Measurements from ENCODE around the gene FCRL5.
"Not testable (repeated sequence)": the region's sequence is repeated elsewhere in the genome, so short reads cannot be mapped to it uniquely, and the experiment has no call there.

Gene FCRL5

GRCh38 chr1:157577420-157577819 is 25.1 kb upstream of the FCRL5 start:
- no peaks in the 10 kb centered on the region for H3K27me3 ChIP-seq (ENCODE audit: control insufficient read depth in 5 of 5, insufficient read depth in 4 of 5, low read length in 5 of 5)
- H3K4me1 ChIP-seq (ENCODE audit: control insufficient read depth in 5 of 5, insufficient read depth in 5 of 5, low read length in 5 of 5): no peaks in the 10 kb centered on the region
- no peak overlapping the region for H3K9ac ChIP-seq (ENCODE audit: low read length in 5 of 5)
- no peaks in the 10 kb centered on the region for H3K9me3 ChIP-seq (ENCODE audit: control insufficient read depth in 5 of 5, low read length in 5 of 5)
- H3K4me3 ChIP-seq (ENCODE audit: low read depth in 1 of 5, low read length in 5 of 5): no peak overlapping the region
- no peak overlapping the region for H3K27ac ChIP-seq (ENCODE audit: low read depth, low read length)
- H3K36me3 ChIP-seq (ENCODE audit: control insufficient read depth in 5 of 5, insufficient read depth in 5 of 5, low read length in 5 of 5): no peaks in the 10 kb centered on the region

- H3K4me1 ChIP-seq (ENCODE audit: control insufficient read depth in 5 of 5, insufficient read depth in 5 of 5, low read length in 5 of 5): no peaks in the 10 kb centered on the region
- no peak overlapping the region for H3K9ac ChIP-seq (ENCODE audit: low read length in 5 of 5)
- no peaks in the 10 kb centered on the region for H3K36me3 ChIP-seq (ENCODE audit: control insufficient read depth in 5 of 5, insufficient read depth in 5 of 5, low read length in 5 of 5)
Measured at GRCh38 chr1:157575744-157576143, 23.4 kb upstream of the FCRL5 start.

DNA sequence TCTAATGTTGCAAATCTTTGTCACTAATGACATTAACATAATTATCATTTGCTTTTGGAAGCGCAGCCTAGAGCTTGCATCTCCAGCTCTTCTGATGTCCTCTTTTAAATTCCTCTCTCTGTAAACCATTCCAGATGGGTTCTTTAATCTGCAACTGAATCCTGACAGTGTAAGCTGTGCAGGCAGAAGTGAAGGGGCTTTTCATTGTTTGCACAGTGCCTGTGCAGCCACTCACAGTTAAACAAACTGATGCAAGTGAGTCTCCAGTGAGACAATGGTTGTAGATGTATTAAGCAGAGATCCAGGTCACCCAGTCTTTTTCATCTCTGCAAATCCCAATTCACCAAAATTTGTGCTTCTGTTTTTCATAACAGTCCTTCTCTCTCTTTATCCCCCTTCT is 22.5 kb upstream of the FCRL5 start:
- H3K36me3 ChIP-seq (ENCODE audit: control insufficient read depth in 5 of 5, insufficient read depth in 5 of 5, low read length in 5 of 5): no peaks in the 10 kb centered on the region
- H3K4me1 ChIP-seq (ENCODE audit: control insufficient read depth in 5 of 5, insufficient read depth in 5 of 5, low read length in 5 of 5): no peaks in the 10 kb centered on the region
- no peak overlapping the region for H3K27ac ChIP-seq (ENCODE audit: low read depth, low read length)
- no peak overlapping the region for H3K9ac ChIP-seq (ENCODE audit: low read length in 5 of 5)
- no peaks in the 10 kb centered on the region for H3K9me3 ChIP-seq (ENCODE audit: control insufficient read depth in 5 of 5, low read length in 5 of 5)
- no peaks in the 10 kb centered on the region for H3K27me3 ChIP-seq (ENCODE audit: control insufficient read depth in 5 of 5, insufficient read depth in 4 of 5, low read length in 5 of 5)
- H3K4me3 ChIP-seq (ENCODE audit: low read depth in 1 of 5, low read length in 5 of 5): no peak overlapping the region

More at GRCh38 chr1:157575744-157576143, 23.4 kb upstream of the FCRL5 start:
- no peak overlapping the region for H3K27ac ChIP-seq (ENCODE audit: low read depth, low read length)
- H3K4me3 ChIP-seq (ENCODE audit: low read depth in 1 of 5, low read length in 5 of 5): no peak overlapping the region
- no peaks in the 10 kb centered on the region for H3K27me3 ChIP-seq (ENCODE audit: control insufficient read depth in 5 of 5, insufficient read depth in 4 of 5, low read length in 5 of 5)
- H3K9me3 ChIP-seq (ENCODE audit: control insufficient read depth in 5 of 5, low read length in 5 of 5): no peaks in the 10 kb centered on the region

- H3K27me3 ChIP-seq (ENCODE audit: control insufficient read depth in 5 of 5, insufficient read depth in 4 of 5, low read length in 5 of 5): peaks cover 0 to 3% (median 0%) of the 10 kb centered on the region in 5 donors
- no peaks in the 10 kb centered on the region for H3K9me3 ChIP-seq (ENCODE audit: control insufficient read depth in 5 of 5, low read length in 5 of 5)
- H3K4me3 ChIP-seq (ENCODE audit: low read depth in 1 of 5, low read length in 5 of 5): no peak overlapping the region
- H3K36me3 ChIP-seq (ENCODE audit: control insufficient read depth in 5 of 5, insufficient read depth in 5 of 5, low read length in 5 of 5): no peaks in the 10 kb centered on the region
- no peaks in the 10 kb centered on the region for H3K4me1 ChIP-seq (ENCODE audit: control insufficient read depth in 5 of 5, insufficient read depth in 5 of 5, low read length in 5 of 5)
- H3K9ac ChIP-seq (ENCODE audit: low read length in 5 of 5): no peak overlapping the region
- H3K27ac ChIP-seq (ENCODE audit: low read depth, low read length): no peak overlapping the region
Measured at GRCh38 chr1:157566484-157567300, 14.4 kb upstream of the FCRL5 start.

GRCh38 chr1:157562515-157562914 is 10.2 kb upstream of the FCRL5 start:
- no peak overlapping the region for H3K27ac ChIP-seq (ENCODE audit: low read depth, low read length)
- peaks cover 0 to 2% (median 0%) of the 10 kb centered on the region in 5 donors for H3K27me3 ChIP-seq (ENCODE audit: control insufficient read depth in 5 of 5, insufficient read depth in 4 of 5, low read length in 5 of 5)
- no peak overlapping the region for H3K4me3 ChIP-seq (ENCODE audit: low read depth in 1 of 5, low read length in 5 of 5)
- no peaks in the 10 kb centered on the region for H3K9me3 ChIP-seq (ENCODE audit: control insufficient read depth in 5 of 5, low read length in 5 of 5)
- no peak overlapping the region for H3K9ac ChIP-seq (ENCODE audit: low read length in 5 of 5)
- H3K4me1 ChIP-seq (ENCODE audit: control insufficient read depth in 5 of 5, insufficient read depth in 5 of 5, low read length in 5 of 5): no peaks in the 10 kb centered on the region
- no peaks in the 10 kb centered on the region for H3K36me3 ChIP-seq (ENCODE audit: control insufficient read depth in 5 of 5, insufficient read depth in 5 of 5, low read length in 5 of 5)

- Histone ChIP-seq H3K9ac (ENCODE audit: low read length in 5 of 5) (no peak overlapping the region), H3K9me3 (ENCODE audit: control insufficient read depth in 5 of 5, low read length in 5 of 5) (no peaks in the 10 kb centered on the region), H3K27me3 (ENCODE audit: control insufficient read depth in 5 of 5, insufficient read depth in 4 of 5, low read length in 5 of 5) (peaks cover 0 to 1% (median 0%) of the 10 kb centered on the region in 5 donors), H3K36me3 (ENCODE audit: control insufficient read depth in 5 of 5, insufficient read depth in 5 of 5, low read length in 5 of 5) (no peaks in the 10 kb centered on the region), H3K4me1 (ENCODE audit: control insufficient read depth in 5 of 5, insufficient read depth in 5 of 5, low read length in 5 of 5) (no peaks in the 10 kb centered on the region), H3K27ac (ENCODE audit: low read depth, low read length) (no peak overlapping the region), H3K4me3 (ENCODE audit: low read depth in 1 of 5, low read length in 5 of 5) (no peak overlapping the region)
Measured at GRCh38 chr1:157558119-157558518, 5.8 kb upstream of the FCRL5 start.

DNA sequence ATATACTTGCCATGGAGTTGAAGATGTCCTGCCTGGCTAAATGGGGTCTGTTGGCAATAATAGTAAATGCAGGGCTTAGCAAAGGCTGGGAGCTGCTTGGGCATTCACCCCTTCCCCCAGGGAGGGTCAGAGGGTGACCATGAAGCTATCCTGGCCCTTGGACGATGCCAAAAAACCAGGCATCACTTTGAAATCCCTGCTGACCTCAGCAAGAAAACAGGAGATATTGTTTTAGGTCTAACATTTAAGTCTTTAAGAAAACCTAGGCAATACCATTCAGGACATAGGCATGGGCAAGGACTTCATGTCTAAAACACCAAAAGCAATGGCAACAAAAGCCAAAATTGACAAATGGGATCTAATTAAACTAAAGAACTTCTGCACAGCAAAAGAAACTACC is 4.2 kb downstream of the FCRL5 start:
- not testable (repeated sequence) for H3K4me3 ChIP-seq (ENCODE audit: low read depth in 1 of 5, low read length in 5 of 5); H3K27ac ChIP-seq (ENCODE audit: low read depth, low read length); H3K9ac ChIP-seq (ENCODE audit: low read length in 5 of 5); H3K9me3 ChIP-seq (ENCODE audit: control insufficient read depth in 5 of 5, low read length in 5 of 5); H3K4me1 ChIP-seq (ENCODE audit: control insufficient read depth in 5 of 5, insufficient read depth in 5 of 5, low read length in 5 of 5); H3K27me3 ChIP-seq (ENCODE audit: control insufficient read depth in 5 of 5, insufficient read depth in 4 of 5, low read length in 5 of 5); H3K36me3 ChIP-seq (ENCODE audit: control insufficient read depth in 5 of 5, insufficient read depth in 5 of 5, low read length in 5 of 5)

GRCh38 chr1:157542676-157543075 is 9.6 kb downstream of the FCRL5 start:
- no peaks in the 10 kb centered on the region for H3K9me3 ChIP-seq (ENCODE audit: control insufficient read depth in 5 of 5, low read length in 5 of 5)
- no peak overlapping the region for H3K4me3 ChIP-seq (ENCODE audit: low read depth in 1 of 5, low read length in 5 of 5)
- H3K4me1 ChIP-seq (ENCODE audit: control insufficient read depth in 5 of 5, insufficient read depth in 5 of 5, low read length in 5 of 5): no peaks in the 10 kb centered on the region
- H3K36me3 ChIP-seq (ENCODE audit: control insufficient read depth in 5 of 5, insufficient read depth in 5 of 5, low read length in 5 of 5): no peaks in the 10 kb centered on the region
- no peak overlapping the region for H3K9ac ChIP-seq (ENCODE audit: low read length in 5 of 5)
- H3K27me3 ChIP-seq (ENCODE audit: control insufficient read depth in 5 of 5, insufficient read depth in 4 of 5, low read length in 5 of 5): peaks cover 0 to 5% (median 0%) of the 10 kb centered on the region in 5 donors
- H3K27ac ChIP-seq (ENCODE audit: low read depth, low read length): no peak overlapping the region

DNA sequence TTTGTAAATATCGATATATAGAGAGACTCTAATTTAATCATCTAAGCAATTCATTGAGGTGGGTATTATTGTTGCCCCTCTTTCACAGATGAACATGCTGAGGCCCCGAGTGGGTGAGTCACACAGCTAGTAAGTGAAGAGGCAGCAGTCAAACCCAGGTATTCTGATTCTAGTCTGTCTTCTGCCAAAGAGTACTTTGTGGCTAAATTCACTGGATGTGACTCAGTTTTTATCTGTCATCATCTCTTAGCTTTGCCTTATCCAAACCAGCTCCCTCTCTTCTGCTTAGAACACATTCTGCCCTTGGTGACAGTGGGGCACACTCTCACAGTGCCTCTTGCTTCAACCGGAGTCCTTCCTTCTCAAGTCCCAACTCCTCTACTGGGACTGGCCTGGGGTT is 11.5 kb downstream of the FCRL5 start:
- Histone ChIP-seq H3K27ac (ENCODE audit: low read depth, low read length) (no peak overlapping the region), H3K27me3 (ENCODE audit: control insufficient read depth in 5 of 5, insufficient read depth in 4 of 5, low read length in 5 of 5) (peaks cover 0 to 5% (median 0%) of the 10 kb centered on the region in 5 donors), H3K9me3 (ENCODE audit: control insufficient read depth in 5 of 5, low read length in 5 of 5) (no peaks in the 10 kb centered on the region)

GRCh38 chr1:157540160-157540748 is 12.1 kb downstream of the FCRL5 start:
- no peak overlapping the region for H3K9ac ChIP-seq (ENCODE audit: low read length in 5 of 5)
- peaks cover 0 to 5% (median 0%) of the 10 kb centered on the region in 5 donors for H3K27me3 ChIP-seq (ENCODE audit: control insufficient read depth in 5 of 5, insufficient read depth in 4 of 5, low read length in 5 of 5)
- no peaks in the 10 kb centered on the region for H3K9me3 ChIP-seq (ENCODE audit: control insufficient read depth in 5 of 5, low read length in 5 of 5)
- H3K4me3 ChIP-seq (ENCODE audit: low read depth in 1 of 5, low read length in 5 of 5): no peak overlapping the region
- no peaks in the 10 kb centered on the region for H3K4me1 ChIP-seq (ENCODE audit: control insufficient read depth in 5 of 5, insufficient read depth in 5 of 5, low read length in 5 of 5)
- no peaks in the 10 kb centered on the region for H3K36me3 ChIP-seq (ENCODE audit: control insufficient read depth in 5 of 5, insufficient read depth in 5 of 5, low read length in 5 of 5)
- no peak overlapping the region for H3K27ac ChIP-seq (ENCODE audit: low read depth, low read length)

More for the DNA sequence above, 11.5 kb downstream of the FCRL5 start:
- Histone ChIP-seq H3K4me1 (ENCODE audit: control insufficient read depth in 5 of 5, insufficient read depth in 5 of 5, low read length in 5 of 5) (no peaks in the 10 kb centered on the region), H3K36me3 (ENCODE audit: control insufficient read depth in 5 of 5, insufficient read depth in 5 of 5, low read length in 5 of 5) (no peaks in the 10 kb centered on the region), H3K9ac (ENCODE audit: low read length in 5 of 5) (no peak overlapping the region), H3K4me3 (ENCODE audit: low read depth in 1 of 5, low read length in 5 of 5) (no peak overlapping the region)
